ENCODE measurements around the gene OR2L8.
"Not testable (repeated sequence)": the region's sequence is repeated elsewhere in the genome, so short reads cannot be mapped to it uniquely, and the experiment has no call there.

The OR2L8 gene

GRCh38 chr1:247948558-247948957 lies at the start of gene OR2L8:
Gene OR2L8 (plus strand): TSS chr1:247948858. CDS start chr1:247948858, 0 bp downstream.
- DNase-seq (ENCODE audit: low read depth, low spot score) = no peak

GRCh38 chr1:247904122-247904521 lies 44.5 kb upstream of the OR2L8 start:
- DNase-seq (ENCODE audit: low read depth, low spot score) = no peak

- DNase-seq (ENCODE audit: low read depth, low spot score) = no peak
Measured at GRCh38 chr1:247905181-247905580, 43.5 kb upstream of the OR2L8 start.

GRCh38 chr1:247905910-247906503 lies 42.7 kb upstream of the OR2L8 start:
- no peak for DNase-seq (ENCODE audit: low read depth, low spot score)

- no peak for DNase-seq (ENCODE audit: low read depth, low spot score)
Measured at GRCh38 chr1:247906504-247907047, 42.1 kb upstream of the OR2L8 start.

- DNase-seq (ENCODE audit: low read depth, low spot score) = no peak
Measured at GRCh38 chr1:247908766-247909165, 39.9 kb upstream of the OR2L8 start.

- no peak for DNase-seq (ENCODE audit: low read depth, low spot score)
Measured at GRCh38 chr1:247913786-247914185, 34.9 kb upstream of the OR2L8 start.

- DNase-seq (ENCODE audit: low read depth, low spot score) = no peak
Measured at GRCh38 chr1:247914941-247915662, 33.6 kb upstream of the OR2L8 start.

GRCh38 chr1:247919952-247920351 lies 28.7 kb upstream of the OR2L8 start, which contains the start of gene OR2T8:
Gene OR2T8 (plus strand): TSS chr1:247920252. CDS start chr1:247921018, 766 bp downstream.
- no peak for DNase-seq (ENCODE audit: low read depth, low spot score)

GRCh38 chr1:247923941-247924340 lies 24.7 kb upstream of the OR2L8 start:
- DNase-seq (ENCODE audit: low read depth, low spot score) = no peak

GRCh38 chr1:247924868-247925267 lies 23.8 kb upstream of the OR2L8 start, which contains the start of gene OR2AJ1:
Gene OR2AJ1 (plus strand): TSS chr1:247924889. CDS start chr1:247933769, 8,880 bp downstream.
- no peak for DNase-seq (ENCODE audit: low read depth, low spot score)

GRCh38 chr1:247933989-247934388 lies 14.7 kb upstream of the OR2L8 start:
- DNase-seq (ENCODE audit: low read depth, low spot score) = no peak

GRCh38 chr1:247935781-247936180 lies 12.9 kb upstream of the OR2L8 start:
- no peak for DNase-seq (ENCODE audit: low read depth, low spot score)

GRCh38 chr1:247936415-247936814 lies 12.2 kb upstream of the OR2L8 start:
- DNase-seq (ENCODE audit: low read depth, low spot score) = no peak

GRCh38 chr1:247936965-247937734 lies 11.5 kb upstream of the OR2L8 start:
- DNase-seq (ENCODE audit: low read depth, low spot score) = not testable (repeated sequence)

GRCh38 chr1:247942624-247943023 lies 6.0 kb upstream of the OR2L8 start:
- DNase-seq (ENCODE audit: low read depth, low spot score) = no peak

GRCh38 chr1:247953408-247953807 lies 4.8 kb downstream of the OR2L8 start:
- DNase-seq (ENCODE audit: low read depth, low spot score) = no peak

GRCh38 chr1:247961791-247962190 lies 13.1 kb downstream of the OR2L8 start:
- no peak for DNase-seq (ENCODE audit: low read depth, low spot score)

- DNase-seq (ENCODE audit: low read depth, low spot score) = no peak
Measured at GRCh38 chr1:247962911-247963588, 14.4 kb downstream of the OR2L8 start.

GRCh38 chr1:247964933-247965332 lies 16.3 kb downstream of the OR2L8 start, which contains the start of gene OR2AK2:
Gene OR2AK2 (plus strand): TSS chr1:247965233. CDS start chr1:247965377, 144 bp downstream.
- no peak for DNase-seq (ENCODE audit: low read depth, low spot score)

- DNase-seq (ENCODE audit: low read depth, low spot score) = no peak
Measured at GRCh38 chr1:247966532-247967204, 18.0 kb downstream of the OR2L8 start.

All from brain pericyte (primary cell).